HL-60 (cell line): Measurements from ENCODE around the gene NPNT.

Experiments used
- CTCF ChIP-seq: IDR thresholded peaks from one replicate; pipeline ENCODE4 v1.5.1; 2011; ENCODE audit warnings: low read length, control low read depth, inconsistent platforms; ENCODE audit not compliant: insufficient read depth
- POLR2AphosphoS5 ChIP-seq: IDR thresholded peaks from 2 replicates; pipeline ENCODE4 v1.6.1; 2012; ENCODE audit warnings: low read depth
- REST ChIP-seq: IDR thresholded peaks from 2 replicates; pipeline ENCODE4 v1.6.1; 2012; ENCODE audit warnings: low read depth; ENCODE audit not compliant: insufficient replicate concordance

- TF ChIP-seq CTCF (no peak), REST (no peak), POLR2AphosphoS5 (no peak)
Observed at GRCh38 chr4:105859233-105859632, 36.0 kb upstream of the NPNT start.
